SKM-1 (cell line): ENCODE data around the gene CSNK1E.

Experiments used
- DNase-seq: peaks from one replicate; lab custom pipeline; 2025; ENCODE audit not compliant: unreplicated experiment; lab: John Stamatoyannopoulos, UW

CSNK1E gene

GRCh38 chr22:38335077-38335476, 17.8 kb upstream of the CSNK1E start:
- DNase-seq, result no peak

GRCh38 chr22:38327805-38328204, 10.6 kb upstream of the CSNK1E start:
- DNase-seq, result no peak

GRCh38 chr22:38327396-38327795, 10.2 kb upstream of the CSNK1E start:
- no peak for DNase-seq

- no peak for DNase-seq
These were observed 8.4 kb upstream of the CSNK1E start for GRCh38 chr22:38325587-38325986.

GRCh38 chr22:38320605-38321402, 3.6 kb upstream of the CSNK1E start:
- no peak for DNase-seq

- DNase-seq, result no peak
These were observed 1.9 kb upstream of the CSNK1E start for GRCh38 chr22:38318792-38319773.

- DNase-seq, result peak; percentile 84
These were observed 922 bp upstream of the CSNK1E start for GRCh38 chr22:38317995-38318715.

- no peak for DNase-seq
These were observed 690 bp downstream of the CSNK1E start for GRCh38 chr22:38316364-38317121.

GRCh38 chr22:38315823-38316363, 1.3 kb downstream of the CSNK1E start:
- DNase-seq, result no peak

- DNase-seq, result no peak
These were observed 2.1 kb downstream of the CSNK1E start for GRCh38 chr22:38314933-38315822.

GRCh38 chr22:38314051-38314932, 2.9 kb downstream of the CSNK1E start:
- no peak for DNase-seq

GRCh38 chr22:38313384-38313955, 3.8 kb downstream of the CSNK1E start:
- no peak for DNase-seq

GRCh38 chr22:38312261-38312800, 4.9 kb downstream of the CSNK1E start:
- no peak for DNase-seq

GRCh38 chr22:38311323-38311620, 6.0 kb downstream of the CSNK1E start:
- DNase-seq, result no peak

GRCh38 chr22:38310518-38311322, 6.5 kb downstream of the CSNK1E start:
- DNase-seq, result no peak

- no peak for DNase-seq
These were observed 7.4 kb downstream of the CSNK1E start for GRCh38 chr22:38309614-38310517.
